D721Med (cell line): Measurements from ENCODE around the gene CEP83.

Experiments used
- DNase-seq: peaks from one replicate; pipeline ENCODE4 v3.0.0; 2011; ENCODE audit warnings: low spot score; ENCODE audit not compliant: insufficient read length
- FAIRE-seq: peaks from 2 replicates; lab custom pipeline; 2011; peaks lifted over from hg19 to GRCh38; lab: Jason Lieb, UNC
- TF ChIP-seq, protein P1 (sequence below): IDR thresholded peaks from 2 replicates; pipeline ENCODE4 v1.5.1; 2012; ENCODE audit warnings: mild to moderate bottlenecking, control low read depth; ENCODE audit not compliant: insufficient read depth; ENCODE audit errors: missing control alignments

CEP83 gene

DNA sequence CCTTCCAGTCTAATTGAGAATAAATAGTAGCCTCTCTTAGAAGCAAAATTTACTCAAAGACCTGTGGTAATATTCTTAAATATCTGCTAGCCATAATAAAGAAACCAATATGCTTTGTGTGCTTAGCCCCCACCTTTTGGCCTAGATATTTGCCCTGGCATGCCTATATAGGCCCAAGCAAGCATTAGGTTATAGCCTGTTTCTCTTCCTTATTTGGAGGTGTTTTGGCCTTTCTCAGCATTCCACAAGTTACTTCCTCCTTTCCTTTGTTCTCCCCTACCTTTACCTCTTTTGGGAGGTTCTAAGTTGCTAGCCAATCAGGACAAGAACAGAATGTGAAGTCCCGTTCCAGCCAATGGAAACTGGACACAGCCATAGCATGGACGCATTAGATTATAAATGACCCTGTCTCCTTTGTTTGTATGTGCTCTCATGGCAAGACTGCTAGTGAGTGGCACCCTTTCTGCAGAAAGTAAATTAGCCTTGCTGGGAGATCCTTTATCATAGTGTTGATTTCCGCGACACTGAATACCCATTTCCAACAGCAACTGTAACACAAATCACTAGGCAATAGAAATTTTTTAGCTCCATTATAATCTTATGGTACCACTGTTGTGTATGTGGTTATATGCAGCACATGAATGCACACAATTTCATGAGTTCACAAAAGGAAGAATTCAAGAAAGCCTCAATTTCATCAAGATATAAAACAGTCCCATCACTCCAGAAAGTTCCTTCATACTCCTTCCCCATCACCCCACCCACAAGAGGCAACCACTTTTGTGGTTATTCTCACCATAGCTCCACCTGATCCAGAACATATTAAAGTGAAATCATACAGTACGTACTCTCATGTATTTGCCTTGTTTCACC lies 37.6 kb downstream of the CEP83 start:
- TF ChIP-seq, protein P1, sequence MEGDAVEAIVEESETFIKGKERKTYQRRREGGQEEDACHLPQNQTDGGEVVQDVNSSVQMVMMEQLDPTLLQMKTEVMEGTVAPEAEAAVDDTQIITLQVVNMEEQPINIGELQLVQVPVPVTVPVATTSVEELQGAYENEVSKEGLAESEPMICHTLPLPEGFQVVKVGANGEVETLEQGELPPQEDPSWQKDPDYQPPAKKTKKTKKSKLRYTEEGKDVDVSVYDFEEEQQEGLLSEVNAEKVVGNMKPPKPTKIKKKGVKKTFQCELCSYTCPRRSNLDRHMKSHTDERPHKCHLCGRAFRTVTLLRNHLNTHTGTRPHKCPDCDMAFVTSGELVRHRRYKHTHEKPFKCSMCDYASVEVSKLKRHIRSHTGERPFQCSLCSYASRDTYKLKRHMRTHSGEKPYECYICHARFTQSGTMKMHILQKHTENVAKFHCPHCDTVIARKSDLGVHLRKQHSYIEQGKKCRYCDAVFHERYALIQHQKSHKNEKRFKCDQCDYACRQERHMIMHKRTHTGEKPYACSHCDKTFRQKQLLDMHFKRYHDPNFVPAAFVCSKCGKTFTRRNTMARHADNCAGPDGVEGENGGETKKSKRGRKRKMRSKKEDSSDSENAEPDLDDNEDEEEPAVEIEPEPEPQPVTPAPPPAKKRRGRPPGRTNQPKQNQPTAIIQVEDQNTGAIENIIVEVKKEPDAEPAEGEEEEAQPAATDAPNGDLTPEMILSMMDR = no peak
- FAIRE-seq (no peak), DNase-seq (no peak)

DNA sequence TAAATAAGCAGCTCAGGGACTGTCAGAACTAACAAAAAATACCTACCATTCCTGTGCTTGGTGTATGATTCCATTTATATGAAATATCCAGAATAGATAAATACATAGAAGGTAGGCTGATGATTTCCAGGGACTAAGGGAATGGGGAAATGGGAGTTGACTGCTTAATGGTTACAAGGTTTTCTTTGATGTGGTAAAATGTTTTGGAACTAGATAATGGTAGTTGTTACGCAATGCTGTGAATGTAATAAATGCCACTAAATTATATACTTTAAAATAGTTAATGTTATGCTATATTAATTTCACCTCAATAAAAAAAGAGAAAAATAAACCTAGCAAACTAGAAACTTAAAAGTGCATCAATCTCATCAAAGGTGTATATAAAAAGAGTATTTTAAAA lies 41.1 kb downstream of the CEP83 start:
- no peak for DNase-seq
- no peak for FAIRE-seq

DNA sequence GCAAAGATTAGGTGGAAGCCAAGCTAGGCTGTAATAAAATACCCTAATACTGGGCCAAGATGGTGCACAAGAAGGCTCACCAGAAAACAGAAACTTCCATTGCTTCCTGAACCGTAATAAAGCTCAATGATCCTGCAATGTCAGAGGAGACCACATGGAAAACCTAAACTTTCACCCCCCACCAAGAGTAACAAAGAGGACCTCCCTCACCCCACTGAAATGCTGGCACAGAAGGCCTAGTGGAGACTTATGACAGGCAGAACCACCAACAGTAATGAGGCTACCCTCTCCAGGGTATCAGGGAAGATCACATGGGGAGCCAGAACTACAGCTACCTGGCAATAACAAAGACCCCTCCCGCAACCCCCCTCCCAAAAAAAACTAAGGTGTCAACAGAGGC lies 43.1 kb downstream of the CEP83 start:
- no peak for FAIRE-seq
- DNase-seq = no peak
- TF ChIP-seq, protein P1 = no peak

More for the DNA sequence above, 41.1 kb downstream of the CEP83 start:
- TF ChIP-seq, protein P1 = no peak

DNA sequence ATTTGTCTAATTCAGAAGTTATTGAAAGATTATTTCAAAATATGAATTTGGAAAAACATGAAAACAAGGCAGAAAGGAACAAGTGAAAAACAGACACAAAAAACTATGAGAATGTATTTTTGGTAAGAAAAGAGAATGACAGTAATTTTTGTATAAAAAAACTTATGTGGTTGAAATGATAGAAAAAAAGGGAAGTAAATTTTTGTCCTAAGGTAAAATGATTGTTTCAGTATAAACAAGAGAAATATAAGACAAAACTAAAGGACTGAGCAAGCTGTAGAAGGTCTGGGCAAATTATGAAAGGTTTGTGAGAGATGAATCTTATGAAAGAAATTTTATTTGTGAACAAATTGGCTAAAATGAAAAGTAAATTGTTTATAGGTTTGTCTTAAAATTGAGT lies 44.6 kb downstream of the CEP83 start:
- DNase-seq = no peak
- FAIRE-seq = no peak
- TF ChIP-seq, protein P1 = no peak

DNA sequence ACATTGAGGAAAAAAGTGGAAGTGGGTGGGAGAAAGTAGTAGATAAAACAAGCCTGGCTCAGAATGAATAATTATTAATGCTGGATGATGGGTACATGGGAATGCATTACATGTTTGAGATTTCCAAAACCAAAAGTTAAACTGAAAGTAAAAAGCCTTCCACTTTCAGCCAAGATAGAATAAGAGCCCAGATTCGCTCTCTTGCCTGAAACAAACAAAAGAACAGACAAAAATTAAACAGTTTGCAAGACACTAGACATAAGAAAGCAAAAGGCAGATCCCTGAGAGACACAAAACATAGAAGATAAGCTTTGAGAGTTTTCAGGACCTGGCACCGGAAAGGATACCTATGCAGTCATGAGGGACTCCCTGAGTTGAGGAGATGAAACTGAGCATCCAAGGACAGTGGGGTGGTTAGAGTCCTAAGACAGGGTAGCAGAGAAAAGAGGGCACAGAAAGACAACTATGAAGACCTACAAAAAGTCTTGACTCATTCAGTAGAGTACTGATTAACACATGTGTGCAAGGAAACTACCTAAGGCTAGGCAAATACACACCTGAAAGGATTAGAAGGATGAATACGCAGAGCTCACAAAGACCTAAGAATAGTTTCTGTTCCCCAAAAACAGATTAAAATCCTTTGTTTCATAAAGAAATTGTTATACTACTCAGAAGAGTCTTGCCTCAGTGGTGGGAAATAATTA lies 54.1 kb downstream of the CEP83 start:
- TF ChIP-seq, protein P1 = no peak
- FAIRE-seq (no peak), DNase-seq (no peak)

DNA sequence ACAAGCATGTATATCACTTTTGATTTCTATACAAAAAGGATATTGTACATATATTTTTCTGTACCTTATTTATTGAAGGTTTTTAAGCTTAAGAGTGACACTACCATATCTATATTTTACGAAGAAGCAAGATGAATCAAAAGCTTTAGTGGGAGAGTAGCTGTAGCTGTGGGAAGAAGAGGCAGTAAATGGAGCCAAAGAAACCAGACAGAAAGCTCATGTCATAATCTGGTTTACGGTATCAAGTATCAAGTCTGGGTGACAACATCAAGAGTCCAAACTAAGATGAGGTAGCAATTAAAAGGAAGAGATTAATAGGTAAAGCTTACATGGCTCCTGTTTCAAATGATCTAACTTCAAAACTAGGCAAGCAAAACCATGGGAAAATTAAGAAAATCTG lies 54.8 kb downstream of the CEP83 start:
- TF ChIP-seq, protein P1 = no peak
- DNase-seq = no peak
- FAIRE-seq = no peak
